ENCODE data around the gene CD72.
"Not testable (repeated sequence)": the region's sequence is repeated elsewhere in the genome, so short reads cannot be mapped to it uniquely, and the experiment has no call there.

CD72 gene

DNA sequence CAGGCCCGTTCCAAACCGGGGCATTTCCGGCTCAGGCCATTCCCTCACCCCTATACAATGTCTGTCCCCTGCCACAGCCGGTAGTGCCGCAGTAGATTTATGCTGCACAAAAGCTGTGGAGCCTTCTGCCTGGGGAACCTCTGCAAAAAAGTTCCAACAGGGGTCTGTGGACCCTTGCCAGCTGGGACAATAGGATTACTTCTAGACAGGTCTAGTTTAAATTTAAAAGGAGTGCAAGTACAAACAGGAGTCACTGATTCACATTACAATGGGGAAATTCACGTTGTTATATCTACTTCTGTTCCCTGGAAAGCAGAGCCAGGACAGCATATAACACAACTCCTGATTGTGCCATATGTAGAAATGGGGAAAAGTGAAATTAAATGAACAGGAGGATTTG lies 34.7 kb downstream of the CD72 start:
- DNase-seq: not testable (repeated sequence)

DNA sequence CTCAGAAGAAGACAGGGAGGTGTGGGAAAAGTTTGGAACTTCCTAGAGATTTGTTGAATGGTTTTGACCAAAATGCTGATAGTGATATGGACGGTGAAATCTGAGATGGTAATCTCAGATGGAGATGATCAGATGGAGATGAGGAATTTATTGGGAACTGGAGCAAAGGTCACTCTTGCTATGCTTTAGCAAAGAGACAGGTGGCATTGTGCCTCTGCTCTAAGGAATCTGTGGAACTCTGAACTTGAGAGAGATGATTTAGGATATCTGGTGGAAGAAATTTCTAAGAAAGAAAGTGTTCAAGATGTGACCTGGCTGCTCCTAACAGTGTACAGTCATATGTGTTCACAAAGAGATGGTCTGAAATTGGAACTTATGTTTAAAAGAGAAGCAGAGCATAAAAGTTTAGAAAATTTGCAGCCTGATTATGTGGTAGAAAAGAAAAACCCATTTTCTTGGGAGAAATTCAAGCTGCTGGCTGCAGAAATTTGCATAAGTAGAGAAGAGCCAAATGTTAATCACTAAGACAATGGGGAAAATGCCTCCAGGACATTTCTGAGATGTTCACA lies 38.5 kb downstream of the CD72 start:
- DNase-seq: not testable (repeated sequence)

DNA sequence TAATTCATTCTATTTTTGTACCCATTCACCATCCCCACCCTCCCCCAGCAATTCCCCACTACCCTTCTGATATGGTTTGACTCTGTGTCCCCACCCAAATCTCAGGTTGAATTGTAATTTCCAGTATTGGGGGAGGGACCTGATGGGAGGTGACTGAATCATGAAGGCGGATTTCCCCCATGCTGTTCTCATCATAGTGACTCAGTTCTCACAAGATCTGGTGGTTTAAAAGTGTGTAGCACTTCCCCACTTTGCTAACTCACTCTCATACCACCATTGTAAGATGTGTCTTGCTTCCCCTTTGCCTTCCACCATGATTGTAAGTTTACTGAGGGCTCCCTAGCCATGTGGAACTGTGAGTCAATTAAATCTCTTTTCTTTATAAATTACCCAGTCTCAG lies 39.1 kb downstream of the CD72 start:
- DNase-seq: no peak

DNA sequence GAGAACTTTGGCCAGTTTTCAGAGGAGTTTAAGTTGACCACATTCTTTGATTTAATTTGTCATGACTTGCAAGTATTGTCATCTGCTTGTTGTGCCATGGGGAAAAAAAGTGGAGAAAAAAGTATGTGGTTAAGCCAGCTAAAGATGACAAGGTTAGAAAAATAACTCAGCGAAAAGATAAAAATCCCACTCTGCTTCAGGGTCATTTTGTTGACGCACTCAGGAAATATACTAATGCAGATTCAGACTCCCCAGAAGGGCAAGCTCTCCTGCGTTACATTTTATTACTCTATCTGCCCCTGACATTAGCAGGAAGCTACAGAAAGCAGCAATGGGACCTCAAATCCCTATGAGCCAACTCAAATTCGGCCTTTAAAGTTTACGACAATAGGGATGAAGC lies 40.7 kb downstream of the CD72 start:
- DNase-seq: no peak

DNA sequence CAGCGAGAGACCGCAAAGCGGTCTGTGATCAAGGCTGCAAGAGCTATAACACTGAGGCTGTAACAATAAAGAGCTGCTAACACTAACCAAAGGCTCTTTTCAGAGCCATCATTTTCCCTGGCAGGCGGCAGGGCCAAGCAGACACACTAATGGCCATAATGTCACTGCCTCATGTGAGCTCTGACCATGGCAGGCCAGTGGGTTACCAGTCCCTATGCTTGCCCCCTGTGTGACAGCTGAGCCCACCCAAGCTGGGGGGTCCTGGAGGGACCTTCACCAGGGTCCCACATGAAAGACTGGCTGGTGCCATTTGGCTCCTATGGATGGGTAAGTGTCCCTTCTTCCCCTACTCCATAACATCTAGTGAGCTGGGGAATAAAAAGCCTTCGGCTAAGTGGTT lies 42.7 kb downstream of the CD72 start:
- DNase-seq: no peak

DNA sequence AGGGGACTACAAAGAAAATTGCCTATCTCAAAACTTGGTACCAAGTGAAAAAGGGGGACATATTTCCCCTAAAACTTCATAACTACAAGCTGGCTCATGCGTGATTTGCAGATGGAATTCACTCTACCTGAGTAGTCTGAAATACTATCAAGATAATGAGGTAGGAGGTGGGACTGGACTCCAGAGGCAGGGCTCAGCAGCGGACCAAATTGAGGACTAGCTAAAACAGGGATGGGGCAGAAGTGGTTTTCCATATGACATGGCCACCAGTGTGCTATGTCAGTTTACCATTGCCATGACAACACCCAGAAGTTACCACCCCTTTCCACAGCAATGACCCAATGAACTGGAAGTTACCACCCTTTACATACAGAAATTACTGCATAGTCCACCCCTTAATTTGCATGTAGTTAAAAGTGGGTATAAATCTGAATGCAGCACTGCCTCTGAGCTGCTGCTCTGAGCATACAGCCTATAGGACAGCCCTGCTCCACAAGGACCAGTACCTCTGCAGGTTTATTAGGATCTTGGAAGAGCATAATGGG lies 43.6 kb downstream of the CD72 start:
- no peak for DNase-seq

DNA sequence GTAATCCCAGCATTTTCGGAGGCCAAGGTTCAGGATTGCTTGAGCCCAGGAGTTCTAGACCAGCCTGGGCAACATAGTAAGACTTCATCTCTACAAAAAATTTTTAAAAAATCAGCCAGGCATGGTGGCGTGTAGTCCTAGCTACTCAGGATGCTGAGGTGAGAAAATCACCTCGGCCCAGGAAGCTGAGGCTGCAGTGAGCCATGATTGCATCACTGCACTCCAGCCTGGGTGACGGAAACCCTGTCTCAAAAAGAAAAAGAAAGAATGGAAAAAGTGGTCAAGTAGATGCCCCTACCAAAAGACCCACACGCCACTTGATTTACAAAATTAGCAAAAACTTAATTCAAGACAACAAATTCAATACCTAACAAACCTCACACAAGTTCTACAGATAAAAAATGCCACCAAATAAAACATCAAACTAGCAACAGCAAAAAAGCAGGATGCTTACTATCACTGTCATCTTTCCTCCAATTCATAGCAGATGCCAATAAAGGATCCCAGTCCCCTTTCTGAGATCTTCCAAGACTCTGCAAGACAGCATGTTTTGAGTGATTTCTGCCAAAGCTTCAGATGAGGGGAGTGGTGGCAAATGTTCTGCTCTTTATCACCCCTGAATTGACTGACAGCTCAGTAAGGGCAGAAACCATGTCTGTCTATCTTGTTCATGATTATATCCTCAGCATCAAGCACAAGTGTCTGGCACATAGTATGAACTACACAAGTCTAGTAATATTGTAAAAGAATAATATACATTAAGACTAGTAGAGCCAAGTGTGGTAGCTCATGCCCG lies 47.3 kb downstream of the CD72 start:
- no peak for DNase-seq

DNA sequence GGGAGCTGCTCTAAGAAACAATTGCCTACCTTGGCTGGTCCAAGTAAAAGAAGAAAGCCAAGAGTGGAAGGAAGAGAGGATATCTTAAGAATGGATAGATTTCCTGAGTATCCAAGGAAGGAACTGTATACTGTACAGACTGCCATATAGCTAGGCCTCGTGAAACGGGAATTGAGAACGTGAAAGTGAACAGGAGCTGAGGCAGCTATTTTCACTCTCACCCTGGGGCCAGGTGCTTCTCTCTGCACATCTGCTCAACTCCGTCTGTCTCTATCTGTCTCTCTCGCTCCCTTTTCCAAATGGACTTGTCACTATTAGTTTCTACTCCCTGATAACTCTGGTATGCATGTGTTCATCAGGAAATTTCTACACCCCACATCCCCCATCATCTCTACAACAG lies 49.0 kb downstream of the CD72 start:
- DNase-seq: no peak

DNA sequence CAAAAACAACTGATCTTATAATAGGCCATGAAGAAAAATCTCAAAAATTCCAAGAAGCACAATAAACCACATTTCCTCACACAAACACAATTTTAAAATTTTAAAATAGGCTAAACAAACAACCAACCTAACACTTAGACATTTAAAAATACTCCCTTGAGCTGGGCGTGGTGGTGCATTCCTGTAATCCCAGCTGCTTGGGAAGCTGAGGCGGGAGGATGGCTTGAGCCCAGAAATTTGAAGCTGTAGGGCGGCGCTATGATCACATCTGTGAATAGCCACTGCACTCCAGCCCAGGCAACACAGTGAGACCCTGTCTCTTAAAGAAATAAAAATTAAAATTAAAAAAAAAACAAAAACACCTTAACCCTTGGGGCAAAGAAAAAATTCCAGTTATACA lies 50.0 kb downstream of the CD72 start:
- no peak for DNase-seq

DNA sequence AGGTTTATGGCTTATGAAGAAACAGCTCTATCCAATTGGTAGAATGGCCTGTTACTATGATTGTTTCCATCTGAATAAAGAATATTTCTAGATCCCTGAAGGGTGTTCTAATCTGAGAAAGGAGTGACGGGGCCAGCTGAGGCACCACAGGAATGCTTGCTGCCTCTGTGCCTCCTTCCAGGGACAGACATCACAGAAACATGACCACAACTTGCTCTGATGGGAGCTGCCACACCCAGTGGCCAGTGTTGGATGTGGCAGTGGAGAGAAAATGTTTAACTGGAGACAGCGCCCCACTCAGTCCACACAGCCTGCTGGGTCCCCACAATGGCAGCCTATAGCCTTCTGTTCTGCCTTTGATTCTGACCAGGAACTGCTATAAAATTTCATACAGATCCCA lies 51.8 kb downstream of the CD72 start:
- no peak for DNase-seq

DNA sequence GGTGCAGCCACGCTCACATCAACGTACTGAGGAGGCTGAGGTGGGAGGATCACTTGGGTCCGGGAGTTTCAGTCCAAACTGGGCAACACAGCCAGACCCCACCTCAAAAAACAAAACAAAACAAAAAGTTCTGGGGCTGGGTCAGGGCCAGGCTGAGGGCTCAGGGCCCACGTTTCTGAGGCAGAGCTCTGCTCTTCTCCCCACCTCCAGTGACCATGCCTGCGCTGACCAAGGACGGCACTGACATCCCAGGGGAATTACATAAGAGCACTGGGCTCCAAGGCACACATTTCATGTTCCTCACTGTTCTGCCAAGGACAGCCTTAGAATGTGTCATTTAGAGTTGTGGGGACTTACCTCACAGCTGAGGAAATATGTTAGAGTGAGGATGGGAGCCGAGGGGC lies 53.6 kb downstream of the CD72 start:
- no peak for DNase-seq

DNA sequence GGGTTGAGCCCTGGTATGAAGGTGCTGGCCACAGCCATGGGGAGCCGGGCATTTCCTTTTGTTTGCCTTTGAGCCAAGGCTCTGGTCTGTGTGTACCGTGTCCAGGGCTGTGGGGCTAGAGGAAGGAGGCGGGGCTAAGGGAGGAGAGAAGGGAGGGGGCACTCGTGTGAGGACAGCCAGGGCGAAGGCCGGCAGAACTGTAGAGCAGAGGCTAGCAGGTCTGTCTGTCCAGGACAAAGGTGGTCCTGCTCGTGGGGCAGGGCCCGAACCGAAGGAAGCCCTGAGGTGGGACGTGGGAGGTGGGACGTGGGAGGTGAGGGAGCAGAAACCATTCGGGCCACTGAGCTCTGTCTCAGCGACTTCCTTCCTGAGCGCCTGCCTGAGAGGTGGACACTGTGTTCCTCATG lies 54.4 kb downstream of the CD72 start:
- no peak for DNase-seq

DNA sequence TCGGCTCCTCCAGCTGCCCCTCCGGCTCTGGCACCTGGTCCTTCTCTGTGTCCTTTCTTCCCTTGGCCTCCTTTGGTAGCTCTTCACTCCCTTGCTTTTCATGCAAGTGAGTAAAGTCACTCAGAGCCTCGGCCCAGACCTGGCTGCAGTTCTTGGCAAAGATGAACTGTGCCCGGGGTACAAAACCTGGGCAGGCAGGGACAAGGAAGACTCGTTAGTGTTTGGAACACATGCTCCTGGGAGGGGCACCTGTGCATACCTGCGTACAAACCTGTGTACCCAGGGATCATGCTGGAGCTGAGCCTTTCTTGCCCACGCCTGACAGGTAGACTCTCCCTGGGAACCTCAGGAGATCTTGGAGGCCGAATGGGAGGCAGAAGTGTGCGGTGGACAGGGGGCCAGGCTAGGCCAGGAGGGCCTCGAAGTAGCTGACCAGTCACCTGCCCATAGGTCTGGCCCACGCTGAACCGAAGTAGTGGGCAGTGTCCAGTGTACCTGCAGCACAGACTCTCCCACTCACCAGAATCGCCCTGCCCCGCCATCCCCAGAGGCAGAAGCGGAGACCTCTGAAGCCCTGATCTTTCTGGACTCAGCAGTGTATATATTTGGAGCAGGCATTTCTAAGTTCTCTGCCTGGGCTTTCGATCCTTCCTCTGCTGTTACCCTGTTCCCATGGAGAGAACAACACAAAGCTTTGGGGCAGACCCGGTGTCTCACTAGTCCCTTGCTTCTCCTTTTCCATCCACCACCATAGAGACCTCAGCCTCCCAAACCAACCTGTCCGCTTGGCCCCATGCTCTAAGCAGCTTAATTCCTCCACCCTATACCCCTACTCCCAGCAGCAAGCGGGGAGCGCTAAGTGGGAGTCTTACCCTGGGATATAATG lies 55.1 kb downstream of the CD72 start:
- DNase-seq: no peak

DNA sequence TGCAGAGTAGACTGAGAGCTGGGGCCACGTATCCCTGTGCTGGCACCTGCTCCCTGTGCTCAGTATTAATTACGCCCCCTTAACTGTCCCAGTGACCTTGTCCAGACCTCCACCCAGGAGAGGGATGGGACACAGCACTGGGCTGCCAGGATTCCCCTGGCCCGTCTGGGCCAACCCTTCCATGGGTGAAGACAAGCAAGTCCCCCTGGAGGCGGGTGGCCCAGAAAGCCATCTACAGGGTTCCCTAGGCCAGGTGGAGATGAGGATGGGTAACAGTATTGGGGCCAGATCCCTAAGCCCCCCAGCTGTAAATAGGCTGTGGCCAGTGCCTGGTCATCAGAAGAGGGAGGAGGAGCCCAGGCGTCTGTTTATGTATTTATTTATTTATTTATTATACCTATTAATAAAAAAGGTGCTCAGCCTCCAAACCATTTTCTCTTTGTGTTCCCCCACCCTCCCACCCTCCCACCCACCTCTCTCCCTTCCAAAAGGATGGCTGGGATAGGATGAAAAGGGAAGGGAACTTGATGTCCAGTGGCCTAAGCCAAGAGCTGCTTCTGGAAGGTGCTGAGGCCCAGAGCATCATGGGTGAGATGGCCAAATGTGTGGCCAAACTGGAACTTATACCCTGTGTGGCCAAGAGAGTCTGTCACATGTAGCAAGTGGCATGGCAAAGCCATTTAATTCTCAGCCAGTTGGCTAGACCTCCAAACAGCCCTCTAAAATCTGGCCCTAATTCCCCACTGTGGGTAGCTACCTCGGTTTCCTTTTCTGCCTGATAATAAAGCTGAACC lies 56.5 kb downstream of the CD72 start:
- DNase-seq: no peak

DNA sequence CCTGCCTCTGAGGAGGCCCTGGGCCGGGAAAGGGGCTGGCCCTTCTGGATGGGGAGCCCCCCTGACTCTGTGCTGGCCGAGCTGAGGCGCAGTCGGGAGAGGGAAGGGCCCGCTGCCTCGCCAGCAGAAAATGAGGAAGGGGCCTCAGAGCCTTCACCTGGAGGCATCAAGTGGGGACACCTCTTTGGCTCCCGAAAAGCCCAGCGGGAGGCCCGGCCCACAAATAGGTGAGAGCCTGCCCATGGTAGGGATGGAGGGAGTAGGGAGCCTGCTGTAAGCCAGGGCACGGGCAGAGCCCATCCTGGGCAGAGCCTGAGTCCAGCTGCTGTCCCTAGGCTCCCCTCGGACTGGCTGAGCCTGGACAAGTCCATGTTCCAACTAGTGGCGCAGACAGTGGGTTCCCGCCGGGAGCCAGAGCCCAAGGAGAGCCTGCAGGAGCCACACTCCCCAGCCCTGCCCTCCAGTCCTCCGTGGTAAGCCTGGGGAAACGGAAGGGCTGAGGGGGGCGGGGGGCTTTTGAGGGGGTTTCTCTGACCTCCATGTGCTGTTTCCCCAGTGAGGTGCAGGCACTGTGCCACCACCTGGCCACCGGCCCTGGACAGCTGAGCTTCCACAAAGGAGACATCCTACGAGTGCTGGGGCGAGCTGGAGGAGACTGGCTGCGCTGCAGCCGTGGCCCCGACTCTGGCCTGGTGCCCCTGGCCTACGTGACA lies 57.4 kb downstream of the CD72 start:
- DNase-seq: no peak
